ENCODE results near the gene GALNS. TPM values are rescaled to one million over a fixed set of nuclear protein-coding genes. Genes with fewer than 3 reads are reported as not detected.

Gene GALNS
- total and polyA plus RNA-seq, 2 of the 13 experiments (the other 11 are each of a cell fraction or from before 2014, with no cell fraction given): 9.2 to 9.8 TPM

- TF ChIP-seq ZNF124 (CRISPR knock-in tag; IDR thresholded peaks at IDR 0.05) (no peak), ZNF30 (CRISPR knock-in tag; IDR thresholded peaks at IDR 0.05) (no peak), ATF7 (IDR thresholded peaks at IDR 0.05) (0 out of 2 replicates have a peak, but pooled peaks have one; percentile 6), ATF7 (CRISPR knock-in tag; IDR thresholded peaks at IDR 0.05) (peak; percentile 83), FOXO1 (CRISPR knock-in tag; IDR thresholded peaks at IDR 0.05) (peak; percentile 30; the same call in 1 of the 2 replicates), ELF3 (CRISPR knock-in tag; IDR thresholded peaks at IDR 0.05) (0 out of 2 replicates have a peak, but pooled peaks have one; percentile 30), ATF5 (CRISPR knock-in tag; IDR thresholded peaks at IDR 0.05; ENCODE audit: low read depth) (0 out of 2 replicates have a peak, but pooled peaks have one; percentile 82), NONO (IDR thresholded peaks at IDR 0.05) (no peak), NONO (CRISPR knock-in tag; conservative IDR thresholded peaks at IDR 0.05) (peak; percentile 70; the same call in 1 of the 2 replicates), AGO1 (IDR thresholded peaks at IDR 0.05; ENCODE audit: low read depth, low read length, poor library complexity, severe bottlenecking) (peak; percentile 96), ZNF407 (CRISPR knock-in tag; IDR thresholded peaks at IDR 0.05; ENCODE audit: not compliant biosample characterization) (peak; percentile 16)
- TF ChIP-seq, protein P1, sequence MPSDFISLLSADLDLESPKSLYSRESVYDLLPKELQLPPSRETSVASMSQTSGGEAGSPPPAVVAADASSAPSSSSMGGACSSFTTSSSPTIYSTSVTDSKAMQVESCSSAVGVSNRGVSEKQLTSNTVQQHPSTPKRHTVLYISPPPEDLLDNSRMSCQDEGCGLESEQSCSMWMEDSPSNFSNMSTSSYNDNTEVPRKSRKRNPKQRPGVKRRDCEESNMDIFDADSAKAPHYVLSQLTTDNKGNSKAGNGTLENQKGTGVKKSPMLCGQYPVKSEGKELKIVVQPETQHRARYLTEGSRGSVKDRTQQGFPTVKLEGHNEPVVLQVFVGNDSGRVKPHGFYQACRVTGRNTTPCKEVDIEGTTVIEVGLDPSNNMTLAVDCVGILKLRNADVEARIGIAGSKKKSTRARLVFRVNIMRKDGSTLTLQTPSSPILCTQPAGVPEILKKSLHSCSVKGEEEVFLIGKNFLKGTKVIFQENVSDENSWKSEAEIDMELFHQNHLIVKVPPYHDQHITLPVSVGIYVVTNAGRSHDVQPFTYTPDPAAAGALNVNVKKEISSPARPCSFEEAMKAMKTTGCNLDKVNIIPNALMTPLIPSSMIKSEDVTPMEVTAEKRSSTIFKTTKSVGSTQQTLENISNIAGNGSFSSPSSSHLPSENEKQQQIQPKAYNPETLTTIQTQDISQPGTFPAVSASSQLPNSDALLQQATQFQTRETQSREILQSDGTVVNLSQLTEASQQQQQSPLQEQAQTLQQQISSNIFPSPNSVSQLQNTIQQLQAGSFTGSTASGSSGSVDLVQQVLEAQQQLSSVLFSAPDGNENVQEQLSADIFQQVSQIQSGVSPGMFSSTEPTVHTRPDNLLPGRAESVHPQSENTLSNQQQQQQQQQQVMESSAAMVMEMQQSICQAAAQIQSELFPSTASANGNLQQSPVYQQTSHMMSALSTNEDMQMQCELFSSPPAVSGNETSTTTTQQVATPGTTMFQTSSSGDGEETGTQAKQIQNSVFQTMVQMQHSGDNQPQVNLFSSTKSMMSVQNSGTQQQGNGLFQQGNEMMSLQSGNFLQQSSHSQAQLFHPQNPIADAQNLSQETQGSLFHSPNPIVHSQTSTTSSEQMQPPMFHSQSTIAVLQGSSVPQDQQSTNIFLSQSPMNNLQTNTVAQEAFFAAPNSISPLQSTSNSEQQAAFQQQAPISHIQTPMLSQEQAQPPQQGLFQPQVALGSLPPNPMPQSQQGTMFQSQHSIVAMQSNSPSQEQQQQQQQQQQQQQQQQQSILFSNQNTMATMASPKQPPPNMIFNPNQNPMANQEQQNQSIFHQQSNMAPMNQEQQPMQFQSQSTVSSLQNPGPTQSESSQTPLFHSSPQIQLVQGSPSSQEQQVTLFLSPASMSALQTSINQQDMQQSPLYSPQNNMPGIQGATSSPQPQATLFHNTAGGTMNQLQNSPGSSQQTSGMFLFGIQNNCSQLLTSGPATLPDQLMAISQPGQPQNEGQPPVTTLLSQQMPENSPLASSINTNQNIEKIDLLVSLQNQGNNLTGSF (CRISPR knock-in tag; IDR thresholded peaks at IDR 0.05): no peak
- TF ChIP-seq, protein P2, sequence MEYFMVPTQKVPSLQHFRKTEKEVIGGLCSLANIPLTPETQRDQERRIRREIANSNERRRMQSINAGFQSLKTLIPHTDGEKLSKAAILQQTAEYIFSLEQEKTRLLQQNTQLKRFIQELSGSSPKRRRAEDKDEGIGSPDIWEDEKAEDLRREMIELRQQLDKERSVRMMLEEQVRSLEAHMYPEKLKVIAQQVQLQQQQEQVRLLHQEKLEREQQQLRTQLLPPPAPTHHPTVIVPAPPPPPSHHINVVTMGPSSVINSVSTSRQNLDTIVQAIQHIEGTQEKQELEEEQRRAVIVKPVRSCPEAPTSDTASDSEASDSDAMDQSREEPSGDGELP (IDR thresholded peaks at IDR 0.05; ENCODE audit: borderline replicate concordance, low read depth): peak; percentile 48; the same call in 1 of the 2 replicates
Measured at GRCh38 chr16:88804552-88805339, 52.0 kb downstream of the GALNS start (continued).
